GM12874 (cell line): ENCODE results near the gene IRAK1.

ENCODE experiments used
- CTCF ChIP-seq: IDR thresholded peaks from 2 replicates; pipeline ENCODE4 v1.5.1; 2011; ENCODE audit warnings: low read depth, mild to moderate bottlenecking, control low read depth, low read length, moderate library complexity; ENCODE audit not compliant: insufficient read depth

Gene IRAK1

GRCh38 chrX:154017766-154018517 lies 1.8 kb downstream of the IRAK1 start:
- TF ChIP-seq CTCF = no peak

DNA sequence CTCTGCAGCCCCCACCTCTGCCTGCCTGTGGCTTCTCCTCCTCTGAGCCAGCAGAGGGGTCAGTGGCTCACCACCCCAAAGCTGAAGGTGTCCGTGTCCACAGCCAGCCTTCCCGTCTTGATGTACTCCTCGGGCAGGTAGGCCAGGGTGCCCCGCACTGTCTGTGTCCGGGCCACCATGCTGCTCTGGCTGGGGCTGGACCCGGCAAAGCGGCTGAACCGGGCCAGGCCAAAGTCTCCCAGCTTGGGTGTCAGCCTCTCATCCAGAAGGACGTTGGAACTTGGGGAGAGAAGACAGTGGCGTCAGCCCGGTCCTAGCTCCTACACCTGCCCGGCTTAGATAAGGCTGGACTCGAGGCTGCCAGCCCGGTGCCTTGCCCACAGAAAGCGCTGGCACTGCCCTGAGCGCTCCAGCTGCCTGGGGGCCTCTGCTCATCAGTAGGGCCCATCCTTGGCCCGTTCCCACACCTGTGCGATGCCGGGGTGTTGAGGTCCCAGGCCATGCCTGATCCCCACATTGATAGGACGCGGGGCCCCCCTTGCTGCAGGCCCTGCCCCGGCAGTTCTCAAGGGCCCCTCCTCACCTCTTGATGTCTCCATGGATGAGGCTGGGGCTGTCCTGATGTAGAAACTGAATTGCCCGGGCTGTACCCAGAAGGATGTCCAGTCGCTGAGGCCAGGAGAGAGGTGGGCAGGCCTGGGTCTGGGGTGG lies 3.2 kb downstream of the IRAK1 start:
- no peak for TF ChIP-seq CTCF

DNA sequence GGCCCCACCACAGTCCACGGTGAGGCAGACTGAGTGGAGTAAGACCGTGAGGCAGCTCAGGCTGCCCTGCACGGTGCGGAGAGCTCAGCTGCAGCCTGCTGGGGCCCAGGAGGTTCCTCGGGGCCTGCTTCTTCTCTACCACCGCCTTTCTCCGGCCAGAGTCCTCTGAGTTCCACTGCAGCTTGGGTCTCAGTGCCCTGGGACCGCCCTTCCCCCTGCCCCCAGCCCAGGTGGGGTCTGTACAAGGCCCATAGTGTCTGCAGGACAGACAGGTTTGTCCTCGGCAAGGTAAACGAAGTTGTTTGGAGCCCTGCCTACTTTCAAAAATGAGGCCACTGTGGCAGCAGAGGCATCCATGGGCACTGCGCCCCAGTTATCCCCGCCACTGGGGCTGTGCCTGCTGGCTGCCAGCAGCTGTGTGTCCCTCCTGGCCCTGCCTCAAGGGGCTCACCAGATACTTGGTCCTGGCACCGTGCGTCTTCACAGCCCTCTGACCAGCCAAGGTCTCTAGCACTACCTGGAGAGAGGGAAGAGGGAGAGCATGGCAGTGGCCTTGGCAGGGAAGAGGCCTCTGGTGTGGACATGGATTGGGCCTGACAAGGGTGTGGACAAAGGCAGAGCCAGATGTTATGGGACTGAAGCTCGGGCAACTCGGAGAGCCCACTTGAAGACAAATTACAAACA lies 4.0 kb downstream of the IRAK1 start:
- TF ChIP-seq CTCF = no peak

DNA sequence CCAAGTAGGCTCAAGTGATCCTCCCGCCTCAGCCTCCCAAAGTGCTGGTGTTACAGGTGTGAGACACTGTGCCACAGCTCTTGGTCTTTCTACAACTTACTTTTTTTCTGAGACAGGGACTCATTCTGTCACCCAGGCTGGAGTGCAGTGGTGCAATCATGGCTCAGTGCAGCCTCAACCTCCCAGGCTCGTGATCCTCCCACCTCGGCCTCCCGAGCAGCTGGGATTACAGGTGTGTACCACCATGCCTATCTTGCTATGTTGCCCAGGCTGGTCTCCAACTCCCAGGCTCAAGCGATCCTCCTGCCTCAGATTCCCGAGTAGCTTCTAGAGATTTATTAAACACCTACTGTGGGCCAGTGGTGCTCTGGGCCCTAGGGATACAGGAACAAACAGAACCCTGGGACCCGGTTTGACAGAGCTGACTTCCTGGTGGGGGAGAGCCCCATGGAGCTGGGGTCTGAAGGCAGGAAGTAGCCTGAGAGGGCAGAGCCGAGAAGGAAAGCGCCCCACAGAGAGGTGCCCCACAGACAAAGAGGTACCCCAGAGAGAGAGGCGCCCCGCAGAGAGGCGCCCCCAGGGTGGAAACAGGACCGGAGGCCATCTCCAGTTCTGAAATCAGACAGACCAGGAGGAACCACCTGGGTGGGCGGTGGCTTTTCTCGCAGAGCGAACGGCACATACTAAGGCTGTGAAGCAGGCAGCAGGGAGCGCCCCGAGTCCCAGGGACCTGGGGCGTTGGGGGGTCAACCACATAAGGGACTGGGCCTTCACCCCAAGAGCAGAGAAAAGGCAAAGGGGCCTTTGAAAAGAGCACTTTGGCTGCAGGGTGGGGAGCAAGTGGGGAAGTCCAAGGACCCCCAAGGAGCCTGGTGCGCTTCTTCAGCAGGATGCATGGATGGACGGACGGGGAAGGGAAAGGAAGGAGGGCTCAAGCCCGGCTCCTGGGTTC lies 5.0 kb downstream of the IRAK1 start:
- TF ChIP-seq CTCF = no peak

DNA sequence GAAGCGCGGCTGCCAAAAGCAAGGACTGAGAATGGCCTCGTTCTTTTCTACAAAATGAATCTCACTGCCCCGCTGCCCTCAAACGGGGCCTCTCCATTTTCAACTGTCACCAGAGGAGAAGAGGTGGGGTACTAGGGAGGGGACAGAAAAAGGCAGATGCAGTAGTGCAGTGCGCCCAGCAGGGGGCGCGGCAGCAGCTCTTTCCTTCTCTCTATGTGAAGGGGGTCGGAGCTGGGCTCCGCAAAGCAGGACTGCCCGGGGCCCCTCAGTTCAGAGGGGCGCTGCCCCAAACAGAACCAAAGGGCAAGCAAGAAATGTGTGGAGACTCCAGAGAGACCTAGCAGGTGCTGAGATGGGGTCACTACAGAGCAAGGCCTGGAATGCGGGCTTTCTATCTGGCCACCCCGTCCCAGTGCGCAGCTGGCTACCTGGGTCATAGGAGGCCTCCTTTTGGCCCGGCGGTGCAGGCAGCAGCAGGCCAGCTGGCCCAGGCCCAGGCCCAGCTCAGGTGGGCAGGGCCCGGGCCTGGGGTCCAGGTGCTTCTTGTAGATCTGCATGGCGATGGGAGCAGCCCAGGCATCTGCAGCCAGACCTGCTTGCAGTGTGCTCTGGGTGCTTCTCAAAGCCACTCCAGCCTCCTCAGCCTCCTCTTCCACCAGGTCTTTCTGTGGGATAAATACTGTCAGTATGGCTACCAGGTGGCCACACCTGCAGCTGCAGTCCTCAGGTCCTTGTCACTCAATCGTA lies 5.9 kb downstream of the IRAK1 start:
- peak; percentile 74 for TF ChIP-seq CTCF

DNA sequence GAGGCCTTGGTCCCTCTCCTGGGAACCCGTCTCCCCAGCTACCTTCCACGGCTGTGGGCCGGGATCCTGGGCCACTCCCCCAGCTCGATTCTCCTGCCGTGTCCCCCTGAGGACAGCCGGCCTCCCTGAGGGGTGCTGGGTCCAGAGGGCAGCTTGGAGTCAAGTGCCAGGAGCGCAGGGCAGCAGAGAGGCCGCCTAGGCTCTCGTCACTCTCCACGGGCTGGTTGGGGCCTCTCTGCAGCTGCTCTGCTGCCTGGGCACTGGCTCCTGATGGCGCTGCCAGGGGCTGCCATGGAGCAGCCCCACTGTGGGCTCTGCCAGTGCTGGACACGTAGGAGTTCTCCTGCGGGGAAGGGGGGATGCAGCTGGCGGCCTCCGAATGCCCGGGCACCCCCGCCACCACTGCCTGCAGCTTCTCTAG lies 6.7 kb downstream of the IRAK1 start:
- no peak for TF ChIP-seq CTCF
